GM18873 (cell line): ENCODE results near the gene RAB10.
"Not testable (repeated sequence)": the region's sequence is repeated elsewhere in the genome, so short reads cannot be mapped to it uniquely, and the experiment has no call there.

Experiments
- ATAC-seq: cut with Tn5 transposase; IDR thresholded peaks from one replicate; pipeline ENCODE4 v1.9.1; 2021; ENCODE audit warnings: mild to moderate bottlenecking, moderate library complexity, moderate number of reproducible peaks; ENCODE audit not compliant: unreplicated experiment, low FRiP score

RAB10 gene

GRCh38 chr2:26052740-26053139 is 18.9 kb downstream of the RAB10 start:
- no peak for ATAC-seq

GRCh38 chr2:26054598-26055348 is 20.9 kb downstream of the RAB10 start:
- no peak for ATAC-seq

GRCh38 chr2:26058390-26058789 is 24.5 kb downstream of the RAB10 start:
- no peak for ATAC-seq

GRCh38 chr2:26059542-26059941 is 25.7 kb downstream of the RAB10 start:
- ATAC-seq: no peak

- ATAC-seq: no peak
These were observed 27.7 kb downstream of the RAB10 start for GRCh38 chr2:26061539-26061938.

- no peak for ATAC-seq
These were observed 31.0 kb downstream of the RAB10 start for GRCh38 chr2:26064846-26065245.

- ATAC-seq: no peak
These were observed 33.5 kb downstream of the RAB10 start for GRCh38 chr2:26067186-26067974.

- no peak for ATAC-seq
These were observed 34.2 kb downstream of the RAB10 start for GRCh38 chr2:26067980-26068507.

- peak; percentile 74 for ATAC-seq
These were observed 34.9 kb downstream of the RAB10 start for GRCh38 chr2:26068602-26069298.

- no peak for ATAC-seq
These were observed 36.8 kb downstream of the RAB10 start for GRCh38 chr2:26070730-26071129.

- no peak for ATAC-seq
These were observed 39.3 kb downstream of the RAB10 start for GRCh38 chr2:26072925-26073768.

GRCh38 chr2:26073830-26074229 is 39.9 kb downstream of the RAB10 start:
- ATAC-seq: no peak

- ATAC-seq: no peak
These were observed 40.8 kb downstream of the RAB10 start for GRCh38 chr2:26074676-26075075.

GRCh38 chr2:26075173-26075572 is 41.3 kb downstream of the RAB10 start:
- ATAC-seq: no peak

- ATAC-seq: no peak
These were observed 42.2 kb downstream of the RAB10 start for GRCh38 chr2:26076001-26076587.

- no peak for ATAC-seq
These were observed 43.4 kb downstream of the RAB10 start for GRCh38 chr2:26077291-26077690.

GRCh38 chr2:26078939-26079338 is 45.1 kb downstream of the RAB10 start:
- no peak for ATAC-seq

- ATAC-seq: no peak
These were observed 46.5 kb downstream of the RAB10 start for GRCh38 chr2:26080356-26080755.

- not testable (repeated sequence) for ATAC-seq
These were observed 47.0 kb downstream of the RAB10 start for GRCh38 chr2:26080925-26081324.

GRCh38 chr2:26081556-26081955 is 47.7 kb downstream of the RAB10 start:
- no peak for ATAC-seq
